ENCODE results near the gene CUL9.

Gene CUL9

DNA sequence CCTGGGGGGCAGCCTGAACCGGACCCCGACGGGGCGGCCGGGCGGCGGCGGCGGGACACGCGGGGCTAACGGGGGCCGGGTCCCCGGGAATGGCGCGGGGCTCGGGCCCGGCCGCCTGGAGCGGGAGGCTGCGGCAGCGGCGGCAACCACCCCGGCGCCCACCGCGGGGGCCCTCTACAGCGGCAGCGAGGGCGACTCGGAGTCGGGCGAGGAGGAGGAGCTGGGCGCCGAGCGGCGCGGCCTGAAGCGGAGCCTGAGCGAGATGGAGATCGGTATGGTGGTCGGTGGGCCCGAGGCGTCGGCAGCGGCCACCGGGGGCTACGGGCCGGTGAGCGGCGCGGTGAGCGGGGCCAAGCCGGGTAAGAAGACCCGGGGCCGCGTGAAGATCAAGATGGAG is 10.3 kb upstream of the CUL9 start:
- intact Hi-C loops (cut with DNase I) = loop anchor here (5.0 kb wide), 1 partner anchor 76 kb away; no protein-coding TSS in a partner anchor
- DNase-seq = peak in 28 of 42 donors; percentile 8 to 61 (median 34)

DNA sequence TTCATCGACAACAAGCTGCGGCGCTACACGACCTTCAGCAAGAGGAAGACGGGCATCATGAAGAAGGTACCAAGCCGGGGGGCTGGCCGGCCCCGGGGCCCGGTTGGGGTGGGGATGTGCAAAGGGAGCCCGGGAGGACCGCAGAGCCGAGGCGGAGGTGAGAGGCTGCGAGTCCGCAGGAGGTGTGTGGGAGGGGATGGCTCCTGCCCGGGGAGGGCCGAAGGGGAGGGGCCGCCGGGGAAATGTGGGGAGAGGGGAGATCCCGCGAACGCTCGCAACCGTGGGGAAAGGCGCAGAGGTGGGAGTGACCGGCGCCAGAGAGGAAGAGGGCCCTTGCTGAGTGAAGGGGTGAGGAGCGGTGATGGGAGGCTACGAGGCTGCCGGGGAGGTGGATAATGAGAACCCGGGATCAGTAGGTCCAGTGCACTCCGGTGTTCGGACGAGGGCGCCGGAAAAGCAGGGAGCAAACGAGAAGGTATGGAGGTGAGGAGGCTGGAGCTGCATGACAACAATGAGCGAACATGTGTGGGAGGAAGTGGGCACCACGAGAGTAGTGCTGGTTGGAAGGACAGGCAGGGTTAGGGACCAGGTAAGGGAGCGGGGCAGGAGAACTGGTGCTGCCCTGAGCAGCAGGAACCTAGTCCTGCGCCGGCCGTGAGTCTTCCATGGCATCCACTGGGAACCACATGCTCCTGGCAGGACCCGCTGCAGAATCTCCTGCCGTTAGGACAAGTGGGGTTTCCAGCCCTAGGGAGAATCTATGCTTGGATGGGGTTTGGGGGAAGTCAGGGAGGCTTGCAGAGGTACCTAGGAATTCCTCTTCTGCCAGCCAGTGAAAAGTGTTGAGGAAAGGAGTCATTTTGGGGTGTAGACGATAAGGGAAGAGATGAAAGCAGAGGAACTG is 9.6 kb upstream of the CUL9 start:
- peak in 37 of 42 donors; percentile 15 to 66 (median 38) for DNase-seq
- intact Hi-C loops (cut with DNase I) = loop anchor here (5.0 kb wide), 1 partner anchor 75 kb away; no protein-coding TSS in a partner anchor

DNA sequence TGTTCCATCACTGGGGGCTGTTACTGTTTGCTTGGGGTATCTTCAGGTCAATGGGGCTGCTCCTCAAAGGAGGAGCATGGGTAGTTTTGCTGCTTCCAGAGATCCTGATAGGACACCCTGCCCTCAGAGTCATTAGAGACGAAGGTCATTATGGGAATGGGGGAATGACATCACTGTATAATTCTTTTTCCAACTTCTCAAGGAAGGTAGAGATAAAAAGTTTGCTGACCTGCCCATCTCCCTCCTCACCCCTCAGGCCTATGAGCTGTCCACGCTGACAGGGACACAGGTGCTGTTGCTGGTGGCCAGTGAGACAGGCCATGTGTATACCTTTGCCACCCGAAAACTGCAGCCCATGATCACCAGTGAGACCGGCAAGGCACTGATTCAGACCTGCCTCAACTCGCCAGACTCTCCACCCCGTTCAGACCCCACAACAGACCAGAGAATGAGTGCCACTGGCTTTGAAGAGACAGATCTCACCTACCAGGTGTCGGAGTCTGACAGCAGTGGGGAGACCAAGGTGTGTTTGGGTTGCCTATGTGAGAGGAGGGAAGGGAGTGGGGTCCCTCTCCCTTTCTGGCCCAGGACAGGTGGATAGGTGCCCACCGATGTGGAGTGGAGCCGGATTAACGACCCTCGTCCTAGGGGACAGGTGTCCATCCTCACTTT is 8.3 kb upstream of the CUL9 start:
- intact Hi-C loops (cut with DNase I) = loop anchor here (5.0 kb wide), 1 partner anchor 74 kb away; no protein-coding TSS in a partner anchor
- DNase-seq = no peak

DNA sequence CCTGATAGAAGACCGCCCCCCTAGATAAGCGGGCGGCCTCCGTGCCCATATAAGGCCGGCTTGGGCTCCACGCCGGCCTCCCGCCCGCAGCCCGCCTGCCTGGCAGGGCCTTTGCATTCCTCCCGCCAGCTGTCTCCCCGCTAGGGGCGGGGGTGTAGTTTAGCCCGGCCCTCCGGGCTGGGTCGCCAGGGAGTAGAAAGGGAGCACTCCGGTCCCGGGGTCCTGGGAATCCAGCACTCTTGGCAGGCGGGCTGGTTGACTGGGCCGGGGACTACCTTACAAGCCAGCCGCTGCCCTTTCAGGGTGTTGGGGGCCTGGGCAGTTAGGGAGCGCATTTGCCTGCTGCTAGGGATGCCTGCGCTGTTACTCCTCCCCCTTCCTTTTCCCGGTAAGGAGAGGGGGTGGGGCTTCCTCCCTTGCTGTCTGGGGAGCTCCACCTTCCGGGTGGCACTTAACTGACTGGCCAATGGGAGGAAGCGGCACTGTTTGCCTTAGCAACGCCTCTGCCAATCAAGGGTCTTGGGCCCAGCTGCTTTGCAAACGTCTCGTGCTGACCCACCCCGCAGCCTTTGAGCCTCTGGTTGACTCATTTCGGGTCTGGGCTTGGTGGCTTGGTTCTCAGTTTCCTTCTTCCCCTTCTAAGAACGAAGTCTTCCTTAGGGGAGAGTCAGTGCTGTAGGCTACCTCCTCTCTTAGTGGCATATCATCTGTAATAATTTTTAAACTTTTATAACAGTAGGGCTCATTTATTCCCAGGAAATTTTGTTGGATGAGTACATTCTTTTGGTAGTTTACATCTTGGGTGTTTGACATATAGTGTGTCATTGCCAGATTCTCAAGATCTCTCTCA is 7.5 kb upstream of the CUL9 start:
- intact Hi-C loops (cut with DNase I) = loop anchor here (5.0 kb wide), 1 partner anchor 73 kb away; no protein-coding TSS in a partner anchor
- DNase-seq = peak; percentile 91 to 100 (median 98)

DNA sequence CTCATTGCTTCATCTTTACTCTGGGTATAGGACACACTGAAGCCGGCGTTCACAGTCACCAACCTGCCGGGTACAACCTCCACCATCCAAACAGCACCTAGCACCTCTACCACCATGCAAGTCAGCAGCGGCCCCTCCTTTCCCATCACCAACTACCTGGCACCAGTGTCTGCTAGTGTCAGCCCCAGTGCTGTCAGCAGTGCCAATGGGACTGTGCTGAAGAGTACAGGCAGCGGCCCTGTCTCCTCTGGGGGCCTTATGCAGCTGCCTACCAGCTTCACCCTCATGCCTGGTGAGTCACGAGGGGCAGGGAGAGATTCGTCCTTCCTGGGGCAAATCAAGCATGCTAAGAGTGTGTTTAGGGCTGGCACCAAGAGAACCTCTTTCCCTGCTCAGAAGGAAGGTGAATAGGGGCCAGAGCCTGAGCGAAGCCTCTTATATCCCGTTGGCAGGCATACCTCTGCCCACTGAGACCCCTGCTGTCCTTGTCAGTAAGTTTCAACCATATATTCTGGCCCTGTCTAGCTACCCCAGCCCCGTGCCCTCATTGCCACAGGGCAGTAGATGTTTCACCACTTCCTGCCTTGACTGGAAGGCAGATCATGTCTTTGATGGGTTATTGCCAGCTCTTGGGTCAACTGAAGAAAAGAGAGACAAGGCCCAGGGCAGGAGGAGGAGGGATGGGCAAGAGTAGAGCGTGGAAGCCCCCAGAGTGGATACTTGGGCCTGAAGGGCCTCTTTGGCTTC is 6.1 kb upstream of the CUL9 start:
- no peak for DNase-seq
- intact Hi-C loops (cut with DNase I) = no loop called here

DNA sequence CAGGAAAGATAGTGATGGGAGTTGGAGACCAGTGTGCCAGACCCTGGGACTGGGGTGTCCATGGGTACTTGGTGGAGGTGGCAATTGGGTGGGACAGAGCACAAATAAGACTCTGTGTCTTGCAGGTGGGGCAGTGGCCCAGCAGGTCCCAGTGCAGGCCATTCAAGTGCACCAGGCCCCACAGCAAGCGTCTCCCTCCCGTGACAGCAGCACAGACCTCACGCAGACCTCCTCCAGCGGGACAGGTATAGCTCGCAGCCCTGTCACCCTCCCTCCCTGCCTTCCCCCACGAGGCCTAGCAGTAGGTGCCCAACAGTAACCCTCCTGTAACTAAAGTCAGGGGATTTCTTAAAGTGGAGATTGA is 5.6 kb upstream of the CUL9 start:
- intact Hi-C loops (cut with DNase I) = no loop called here
- DNase-seq = no peak

DNA sequence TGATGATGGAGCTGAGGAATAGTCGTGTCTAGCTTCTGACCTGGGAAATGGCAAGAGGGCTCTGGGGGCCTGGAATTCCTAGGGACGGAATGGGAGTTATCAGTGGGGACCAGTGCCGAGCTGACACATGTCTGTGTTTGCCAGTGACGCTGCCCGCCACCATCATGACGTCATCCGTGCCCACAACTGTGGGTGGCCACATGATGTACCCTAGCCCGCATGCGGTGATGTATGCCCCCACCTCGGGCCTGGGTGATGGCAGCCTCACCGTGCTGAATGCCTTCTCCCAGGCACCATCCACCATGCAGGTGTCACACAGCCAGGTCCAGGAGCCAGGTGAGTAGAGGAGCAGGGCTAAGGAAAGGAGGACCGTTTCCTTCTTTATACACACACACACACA is 3.8 kb upstream of the CUL9 start:
- intact Hi-C loops (cut with DNase I) = no loop called here
- DNase-seq = no peak

DNA sequence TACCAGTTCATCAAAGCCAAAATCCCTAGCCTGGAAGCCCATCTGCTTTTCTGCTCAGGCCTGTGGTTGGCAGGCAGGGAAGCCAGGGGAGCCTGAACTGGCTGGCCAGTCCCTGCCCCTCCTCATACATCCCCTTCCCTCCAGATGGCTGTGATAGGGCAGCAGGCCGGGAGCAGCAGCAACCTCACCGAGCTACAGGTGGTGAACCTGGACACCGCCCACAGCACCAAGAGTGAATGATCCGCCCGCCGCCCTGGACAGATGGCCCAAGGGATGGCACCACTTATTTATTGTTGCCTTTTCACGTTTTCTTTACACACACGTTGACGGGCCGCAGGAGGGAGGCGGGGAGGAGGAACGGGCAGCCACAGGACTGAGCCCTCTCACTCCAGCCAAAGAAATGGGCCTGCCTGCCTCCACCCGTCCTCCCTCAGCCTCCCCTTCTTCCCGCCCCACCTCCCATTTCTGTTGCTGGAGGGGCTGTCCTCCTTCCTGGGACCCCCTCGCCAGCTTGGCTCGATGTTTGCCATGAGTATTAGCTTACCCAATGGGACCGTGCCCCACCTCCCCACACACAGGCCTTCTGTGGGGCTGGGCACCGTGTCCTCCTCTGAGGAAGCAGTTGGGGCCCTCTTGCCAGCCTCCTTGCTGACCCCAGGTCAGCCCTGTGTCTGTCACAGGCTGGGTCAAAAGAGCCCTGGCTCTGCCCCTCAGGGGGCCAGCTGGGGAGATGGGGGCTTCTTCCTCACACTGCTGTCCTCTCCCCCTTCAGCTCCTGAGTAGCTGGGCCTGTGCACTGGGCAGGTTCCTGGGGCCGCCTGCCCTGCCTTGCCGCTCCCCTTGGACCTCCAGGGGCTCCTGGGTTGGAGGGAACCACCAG is 2.8 kb upstream of the CUL9 start:
- intact Hi-C loops (cut with DNase I) = no loop called here
- DNase-seq = no peak

DNA sequence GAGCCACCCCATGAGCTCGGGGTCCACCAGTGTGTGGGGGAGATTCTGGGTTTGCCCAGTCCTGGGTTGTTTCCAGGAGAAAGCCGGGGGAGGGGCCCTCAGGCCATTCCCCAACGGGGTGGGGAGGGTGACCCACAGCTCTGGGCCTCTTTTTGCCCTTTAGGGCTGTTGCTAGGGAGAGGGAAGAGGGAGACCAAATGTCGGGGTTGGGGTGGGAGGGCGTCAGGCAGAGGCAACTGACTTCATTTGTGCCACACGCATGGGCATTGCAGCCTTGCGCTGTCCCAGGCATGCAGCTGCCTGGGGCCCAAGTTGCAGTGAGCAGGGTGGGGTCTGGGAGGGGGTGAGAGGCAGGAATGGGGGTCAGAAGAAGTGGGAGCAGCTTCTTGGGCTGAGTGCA is 1.9 kb upstream of the CUL9 start:
- intact Hi-C loops (cut with DNase I) = loop anchor here (5.0 kb wide), 1 partner anchor 123 kb away; the partner anchor contains the start of genes KLC4 and MRPL2

DNA sequence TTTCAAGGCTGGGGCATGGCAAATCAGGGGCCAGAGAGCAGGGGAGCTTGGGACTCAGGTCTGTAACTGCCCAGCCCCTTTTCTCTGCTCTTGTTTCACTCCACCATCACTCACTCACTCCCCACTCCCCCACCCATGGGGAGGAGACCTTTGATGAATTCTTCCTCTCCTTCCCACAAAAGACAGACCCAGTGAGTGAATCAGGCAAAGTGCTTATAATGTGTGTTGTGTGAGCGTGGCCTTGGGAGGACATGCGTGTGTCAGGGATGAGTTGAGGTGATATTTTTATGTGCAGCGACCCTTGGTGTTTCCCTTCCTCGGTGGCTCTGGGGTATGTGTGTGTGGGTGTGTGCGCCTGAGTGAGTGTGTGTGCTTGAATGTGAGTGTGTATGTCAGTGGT is 1.0 kb upstream of the CUL9 start:
- intact Hi-C loops (cut with DNase I) = loop anchor here (5.0 kb wide), 1 partner anchor 124 kb away; the partner anchor contains the start of genes KLC4 and MRPL2
- DNase-seq = no peak

More for the DNA sequence above, 1.9 kb upstream of the CUL9 start:
- no peak for DNase-seq

DNA sequence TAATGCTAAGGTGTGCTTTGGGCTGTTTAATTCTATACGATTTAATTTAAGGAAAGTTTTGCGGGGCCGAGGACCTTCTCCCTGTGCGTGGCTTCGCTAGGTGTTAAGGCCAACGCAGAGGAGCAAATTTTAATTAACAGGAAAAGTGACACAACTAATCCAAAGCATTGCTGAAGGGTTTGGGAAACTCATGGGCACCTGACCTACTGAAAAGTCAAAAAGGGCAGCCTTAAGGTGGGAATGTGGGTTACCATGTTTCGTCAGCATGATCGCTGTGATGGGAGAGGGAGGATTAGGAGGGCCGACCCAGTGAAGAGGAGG is 415 bp upstream of the CUL9 start:
- intact Hi-C loops (cut with DNase I) = loop anchor here (5.0 kb wide), 1 partner anchor 124 kb away; the partner anchor contains the start of genes KLC4 and MRPL2

DNA sequence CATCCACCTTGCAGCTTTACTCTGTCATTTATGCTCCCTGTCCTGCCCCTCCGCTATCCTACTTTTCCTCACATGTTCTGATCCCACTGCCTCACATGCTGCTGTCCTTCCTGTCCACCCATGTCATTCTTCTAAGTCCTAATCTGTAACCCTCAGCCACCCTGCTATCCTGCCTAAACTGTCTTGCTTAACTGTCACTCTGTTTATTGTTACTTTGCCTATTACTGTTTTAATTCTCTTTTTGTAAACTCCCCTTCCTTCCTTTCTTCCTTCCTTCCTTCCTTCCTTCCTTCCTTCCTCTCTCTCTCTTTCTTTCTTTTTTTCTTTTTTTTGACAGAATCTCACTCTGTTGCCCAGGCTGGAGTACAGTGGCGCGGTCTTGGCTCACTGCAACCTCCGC is 1.4 kb downstream of the CUL9 start:
- no peak for DNase-seq
- intact Hi-C loops (cut with DNase I) = loop anchor here (5.0 kb wide), 1 partner anchor 126 kb away; the partner anchor contains the start of genes KLC4 and MRPL2

More for the DNA sequence above, 415 bp upstream of the CUL9 start:
- DNase-seq = no peak

DNA sequence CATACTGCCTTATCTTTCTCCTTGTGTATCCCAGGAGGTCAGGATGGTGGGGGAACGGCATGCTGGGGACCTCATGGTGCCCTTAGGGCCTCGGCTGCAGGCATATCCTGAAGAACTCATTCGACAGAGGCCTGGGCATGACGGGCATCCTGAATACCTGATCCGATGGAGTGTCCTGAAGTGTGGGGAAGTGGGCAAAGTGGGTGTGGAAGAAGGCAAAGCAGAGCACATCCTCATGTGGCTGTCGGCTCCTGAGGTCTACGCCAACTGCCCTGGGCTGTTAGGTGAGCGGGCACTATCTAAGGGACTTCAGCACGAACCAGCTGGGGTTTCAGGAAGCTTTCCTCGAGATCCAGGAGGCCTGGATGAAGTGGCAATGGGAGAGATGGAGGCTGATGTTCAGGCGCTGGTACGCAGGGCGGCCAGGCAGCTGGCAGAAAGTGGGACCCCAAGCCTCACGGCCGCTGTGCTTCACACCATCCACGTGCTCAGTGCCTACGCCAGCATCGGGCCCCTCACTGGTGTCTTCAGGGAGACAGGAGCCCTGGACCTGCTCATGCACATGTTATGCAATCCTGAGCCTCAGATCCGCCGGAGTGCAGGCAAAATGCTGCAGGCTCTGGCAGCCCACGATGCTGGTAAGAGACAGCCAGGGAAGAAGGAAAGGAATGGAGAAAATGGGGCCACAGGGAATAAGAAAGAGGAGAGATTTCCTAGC is 2.4 kb downstream of the CUL9 start:
- intact Hi-C loops (cut with DNase I) = loop anchor here (5.0 kb wide), 1 partner anchor 127 kb away; the partner anchor contains the start of genes KLC4 and MRPL2

DNA sequence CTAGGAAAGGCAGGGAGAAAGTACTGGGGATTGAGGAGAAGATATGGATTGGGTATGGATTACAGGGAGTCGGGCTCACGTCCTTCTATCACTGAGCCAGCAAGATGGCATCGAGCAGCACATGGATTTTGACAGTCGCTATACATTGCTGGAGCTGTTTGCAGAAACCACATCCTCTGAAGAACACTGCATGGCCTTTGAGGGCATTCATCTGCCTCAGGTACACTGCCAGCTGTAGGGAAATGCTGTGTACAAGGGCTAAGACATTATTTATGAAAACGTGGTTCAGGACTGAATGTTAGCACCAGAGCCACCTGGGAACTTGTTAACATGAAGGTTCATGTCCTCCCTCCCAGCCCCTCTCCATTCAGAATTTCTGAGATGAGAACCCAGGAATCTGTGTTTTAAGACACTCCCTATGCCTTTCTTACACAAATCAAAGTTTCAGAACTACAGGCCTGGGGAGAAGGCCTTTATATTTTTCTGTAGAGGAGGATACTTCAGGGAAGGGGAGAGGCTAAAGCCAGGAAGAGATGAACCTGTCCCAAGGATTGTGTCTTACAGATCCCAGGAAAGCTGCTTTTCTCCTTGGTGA is 3.5 kb downstream of the CUL9 start:
- DNase-seq = no peak
- intact Hi-C loops (cut with DNase I) = no loop called here

More for the DNA sequence above, 2.4 kb downstream of the CUL9 start:
- peak in 32 of 42 donors; percentile 19 to 83 (median 52) for DNase-seq

DNA sequence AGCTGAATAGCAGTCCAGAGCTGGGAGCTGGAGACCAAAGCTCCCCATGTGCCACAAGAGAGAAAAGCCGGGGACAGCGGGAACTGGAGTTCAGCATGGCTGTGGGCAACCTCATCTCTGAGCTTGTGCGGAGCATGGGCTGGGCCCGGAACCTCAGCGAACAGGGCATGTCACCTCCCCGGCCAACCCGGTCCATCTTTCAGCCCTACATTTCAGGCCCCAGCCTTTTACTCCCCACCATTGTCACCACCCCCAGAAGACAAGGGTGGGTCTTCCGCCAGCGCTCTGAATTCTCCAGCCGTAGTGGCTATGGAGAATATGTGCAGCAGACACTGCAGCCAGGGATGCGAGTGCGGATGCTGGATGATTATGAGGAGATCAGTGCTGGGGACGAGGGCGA is 4.0 kb downstream of the CUL9 start:
- intact Hi-C loops (cut with DNase I) = no loop called here
- no peak for DNase-seq

DNA sequence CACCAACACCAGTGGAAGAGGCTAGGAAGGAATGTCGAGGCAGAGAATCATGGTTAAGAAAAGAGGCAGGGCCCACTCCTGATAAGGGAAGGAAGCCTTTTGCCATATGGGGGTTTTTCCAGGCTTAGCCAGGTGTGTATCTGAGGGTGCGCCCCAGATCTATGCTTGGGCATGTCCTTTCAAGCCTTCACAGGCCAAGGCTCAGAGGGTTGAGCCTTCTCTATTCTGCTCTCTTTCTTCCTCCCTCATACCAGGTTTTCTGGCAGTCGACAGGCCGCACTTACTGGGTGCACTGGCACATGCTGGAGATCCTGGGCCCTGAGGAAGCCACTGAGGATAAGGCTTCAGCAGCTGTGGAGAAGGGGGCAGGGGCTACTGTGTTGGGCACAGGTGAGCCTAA is 4.7 kb downstream of the CUL9 start:
- DNase-seq = peak in 1 of 42 donors; percentile 16
- intact Hi-C loops (cut with DNase I) = no loop called here

Data from head of caudate nucleus (tissue), 42 donors.